Left cardiac atrium (tissue), 4 donors: ENCODE data around the gene SCRG1. TPM values are rescaled to one million over a fixed set of nuclear protein-coding genes. Genes with fewer than 3 reads are reported as not detected.
A peak's percentile ranks its signal among the peaks of the same experiment; 100 is the strongest.

Experiments used
- ATAC-seq, 2 donors: fragments of 200-7000 bp; cut with Tn5 transposase; one replicate each; pipeline ENCODE4 v1.9.1; 2020; ENCODE audit warnings: mild to moderate bottlenecking in 2 of 2, moderate library complexity in 2 of 2
- DNase-seq: peaks from one replicate; pipeline ENCODE4 v3.0.0-alpha.2; 2020
- intact Hi-C, 2 donors: fragments of 100-400 bp; cut with DNase I; formaldehyde crosslinking; loops; one replicate each; pipeline versions ENCODE4 v1.14.1 to v1.15.1; 2022 to 2023
- total RNA-seq, 2 donors: library from RNA; stranded (reverse); fragmentation: NEBNext Ultra II Directional; extraction: Animal tissue kit (Norgen Biotek cat#: 25700); gene quantifications; one replicate each; pipeline ENCODE4 v1.2.1, GENCODE V29; 2021
- donor health status: DM: no; HTN: yes; CAD: no.
- donor health status: DM: no; HTN: yes; CAD: no; lungs with severe emphysema.
- donor health status: DM: yes; HTN: yes; CAD: no.
- donor health status: Dilated cardiomyopathy.

SCRG1 gene
- total RNA-seq, 2 donors from 2014 or later: 1.6 to 1.9 TPM

GRCh38 chr4:173370477-173371291 is 28.2 kb downstream of the SCRG1 start, which contains the start of gene SAP30:
SAP30 (plus strand) TSS chr4:173370954; CDS start chr4:173371183, 229 bp downstream.
- DNase-seq: peak; percentile 99
- intact Hi-C loops: no loop called here
- peak; percentile 95 to 97 for ATAC-seq

GRCh38 chr4:173370130-173370476 is 28.8 kb downstream of the SCRG1 start:
- ATAC-seq: peak; percentile 2 to 12
- intact Hi-C loops: no loop called here

GRCh38 chr4:173367946-173368345 is 31.0 kb downstream of the SCRG1 start:
- DNase-seq (no peak), ATAC-seq (no peak)
- intact Hi-C loops: loop anchor here in 1 of 2 donors (2.0 kb wide), 1 partner anchor 33 kb away; the partner anchor contains the start of gene HMGB2

More at GRCh38 chr4:173370130-173370476, 28.8 kb downstream of the SCRG1 start:
- peak; percentile 77 for DNase-seq

GRCh38 chr4:173367285-173367684 is 31.6 kb downstream of the SCRG1 start:
- ATAC-seq (no peak), DNase-seq (no peak)
- intact Hi-C loops: no loop called here

GRCh38 chr4:173365359-173365996 is 33.4 kb downstream of the SCRG1 start:
- intact Hi-C loops: no loop called here
- ATAC-seq: no peak
- no peak for DNase-seq

GRCh38 chr4:173362666-173363065 is 36.2 kb downstream of the SCRG1 start:
- intact Hi-C loops: no loop called here
- ATAC-seq: no peak
- no peak for DNase-seq

- DNase-seq (no peak), ATAC-seq (peak in 1 of 2 donors; percentile 45)
- intact Hi-C loops: no loop called here
Observed at GRCh38 chr4:173360587-173361221, 38.2 kb downstream of the SCRG1 start.

- intact Hi-C loops: no loop called here
- no peak for DNase-seq
- ATAC-seq: no peak
Observed at GRCh38 chr4:173357939-173358338, 41.0 kb downstream of the SCRG1 start.

- intact Hi-C loops: no loop called here
- ATAC-seq (no peak), DNase-seq (no peak)
Observed at GRCh38 chr4:173347467-173347866, 51.4 kb downstream of the SCRG1 start.

- intact Hi-C loops: no loop called here
- ATAC-seq: no peak
Observed at GRCh38 chr4:173346074-173346473, 52.8 kb downstream of the SCRG1 start.

GRCh38 chr4:173345648-173346047 is 53.3 kb downstream of the SCRG1 start:
- intact Hi-C loops: no loop called here
- ATAC-seq: no peak
- no peak for DNase-seq

More at GRCh38 chr4:173346074-173346473, 52.8 kb downstream of the SCRG1 start:
- DNase-seq: no peak

- intact Hi-C loops: no loop called here
- ATAC-seq: no peak
- no peak for DNase-seq
Observed at GRCh38 chr4:173343832-173344397, 55.0 kb downstream of the SCRG1 start.

- intact Hi-C loops: no loop called here
- no peak for DNase-seq
- ATAC-seq: no peak
Observed at GRCh38 chr4:173337463-173337862, 61.5 kb downstream of the SCRG1 start.

GRCh38 chr4:173334891-173335752 is 63.8 kb downstream of the SCRG1 start:
- peak; percentile 38 to 68 for ATAC-seq
- intact Hi-C loops: loop anchor here in 1 of 2 donors (2.0 kb wide), 1 partner anchor 34 kb away; no protein-coding TSS in a partner anchor
- DNase-seq: peak; percentile 62

Other genes starting within 250 kb of the SCRG1 start
- gene GALNT7, start 230.3 kb downstream of the SCRG1 start, total RNA-seq: 1 to 10 TPM; 5.8 to 8.0 TPM
- gene HMGB2, start 64.8 kb downstream of the SCRG1 start, total RNA-seq: 10 to 100 TPM; 40.0 to 44.0 TPM
- 10 to 100 TPM; 18.0 to 20.0 TPM for gene SAP30, start 28.2 kb downstream of the SCRG1 start, total RNA-seq
- 10 to 100 TPM; 63.2 to 75.1 TPM for gene HAND2, start 131.1 kb upstream of the SCRG1 start, total RNA-seq